HG03520 (cell line): ENCODE results near the gene PRPF6.

Experiments used
- ATAC-seq: cut with Tn5 transposase; IDR thresholded peaks from one replicate; pipeline ENCODE4 v1.9.1; 2021; ENCODE audit warnings: mild to moderate bottlenecking, moderate library complexity; ENCODE audit not compliant: unreplicated experiment

Gene PRPF6

DNA sequence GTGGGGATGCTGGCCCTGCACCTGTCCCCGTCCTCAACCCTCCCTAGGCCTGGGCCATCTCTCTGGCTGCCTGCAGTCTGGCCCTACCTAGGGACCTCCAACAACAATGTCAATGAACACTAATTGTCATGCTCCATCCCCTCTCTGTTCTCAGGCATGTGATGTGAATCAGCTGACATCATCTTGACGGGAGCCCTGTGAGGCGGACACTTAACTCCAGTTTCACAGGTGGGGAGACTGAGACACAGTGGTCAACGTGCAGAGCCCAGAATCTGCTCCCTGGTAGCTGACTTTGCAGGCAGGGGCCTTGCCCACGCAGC is 81.3 kb downstream of the PRPF6 start:
- no peak for ATAC-seq

DNA sequence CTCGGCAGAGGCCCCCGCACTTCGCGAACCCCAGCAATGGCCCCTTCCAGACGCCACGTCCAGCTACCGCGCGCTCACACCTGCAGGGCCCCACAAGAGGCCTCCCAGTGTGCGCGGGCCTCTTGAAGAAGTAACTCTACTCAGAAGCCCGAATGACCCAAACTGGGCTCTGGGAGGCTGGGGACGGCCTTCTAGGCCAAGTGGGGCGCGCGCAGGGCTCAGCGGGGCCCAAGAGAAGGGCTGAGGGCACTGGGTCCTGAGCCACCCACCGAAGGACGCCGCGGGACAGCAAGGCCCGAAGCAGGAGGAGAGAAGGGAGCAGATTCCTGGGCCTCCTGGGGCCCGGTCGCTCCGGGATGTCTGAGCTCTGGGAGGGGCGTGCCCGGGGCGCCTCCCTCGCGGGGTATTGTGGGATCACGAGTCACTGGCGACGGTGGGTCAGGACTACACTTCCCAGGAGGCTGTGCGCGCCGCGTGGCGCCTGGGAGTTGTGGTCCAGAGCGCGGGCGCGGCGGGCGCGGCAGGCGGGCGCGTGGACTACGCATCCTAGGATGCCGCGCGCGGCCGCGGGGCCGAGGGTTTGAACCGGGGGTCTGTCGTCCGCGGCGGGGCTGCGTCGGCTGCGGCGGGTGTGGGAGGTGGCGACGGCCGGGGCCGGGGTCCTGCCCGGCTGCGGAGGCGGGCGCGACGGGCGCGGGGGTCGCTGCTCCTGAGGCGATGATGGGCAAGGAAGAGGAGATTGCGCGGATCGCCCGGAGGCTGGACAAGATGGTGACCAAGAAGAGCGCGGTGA is 81.9 kb downstream of the PRPF6 start, which contains the start of gene TCEA2:
TCEA2 (plus strand) TSS at position 603 of the 793 bp plus-strand sequence; CDS start at position 718, 115 bp downstream.
- ATAC-seq: peak; percentile 82

DNA sequence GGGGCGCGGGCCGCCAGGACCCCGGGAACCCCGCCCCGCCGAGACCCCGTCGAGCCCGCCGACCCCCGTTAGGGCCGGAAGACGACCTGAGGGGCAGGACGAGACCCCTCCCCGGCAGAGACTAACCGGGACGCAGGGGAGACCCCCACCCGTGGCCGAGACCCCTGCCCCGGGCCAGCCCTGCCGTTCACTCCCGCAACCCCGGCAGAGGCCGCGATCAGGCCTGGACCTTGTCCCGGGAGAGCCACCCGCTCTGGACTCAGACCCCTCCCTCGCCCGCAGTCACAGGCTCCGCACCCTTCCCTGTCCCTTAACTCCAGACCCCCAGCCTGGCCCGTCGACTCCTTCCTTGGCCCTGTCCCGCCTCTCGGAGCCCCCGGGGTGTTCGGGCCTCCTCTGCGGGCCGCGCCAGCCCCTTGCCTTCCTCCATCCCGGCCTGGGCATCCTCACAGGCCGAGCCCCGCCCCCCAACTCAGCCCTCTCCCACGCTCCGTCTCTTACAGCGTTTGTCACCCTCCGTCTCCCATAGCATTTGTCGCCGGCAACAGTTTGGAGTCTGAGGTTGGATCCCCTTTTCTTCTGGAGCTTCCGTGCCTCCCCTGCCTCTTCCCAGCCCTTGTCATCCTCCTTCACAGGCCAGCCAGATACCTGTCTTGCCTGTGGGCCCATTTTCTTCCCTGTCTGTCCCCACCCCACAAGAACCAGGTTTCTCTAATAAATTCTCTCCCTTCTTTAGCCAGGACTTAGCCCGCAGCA is 82.6 kb downstream of the PRPF6 start:
- no peak for ATAC-seq

DNA sequence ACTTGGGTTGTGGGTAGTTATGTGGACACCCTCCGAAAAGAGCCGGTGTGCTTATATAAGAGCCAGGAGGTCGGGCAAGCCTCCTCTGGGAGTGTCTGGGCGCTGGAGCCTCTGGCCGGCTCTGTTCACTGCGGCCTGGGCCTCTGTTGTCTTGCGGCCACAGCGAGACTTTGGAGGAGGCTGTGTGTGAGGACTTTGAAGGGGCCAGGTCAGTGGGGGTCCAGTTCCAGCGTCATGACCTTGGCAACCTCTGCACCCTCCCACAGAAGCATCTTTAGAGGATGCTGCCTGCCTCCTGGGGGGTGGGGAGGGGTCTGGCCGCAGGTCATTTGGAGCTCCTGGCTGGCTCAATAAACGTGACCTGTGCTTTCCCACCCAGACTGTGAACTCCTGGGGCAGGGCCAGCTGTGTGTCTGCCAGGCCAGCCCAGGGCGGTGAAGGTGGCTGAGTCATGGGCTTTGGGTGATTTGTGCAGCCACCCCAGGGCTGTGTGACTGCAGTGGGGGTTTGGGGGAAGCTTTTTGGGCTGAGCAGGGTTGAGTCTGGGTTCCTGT is 83.3 kb downstream of the PRPF6 start:
- ATAC-seq: no peak

DNA sequence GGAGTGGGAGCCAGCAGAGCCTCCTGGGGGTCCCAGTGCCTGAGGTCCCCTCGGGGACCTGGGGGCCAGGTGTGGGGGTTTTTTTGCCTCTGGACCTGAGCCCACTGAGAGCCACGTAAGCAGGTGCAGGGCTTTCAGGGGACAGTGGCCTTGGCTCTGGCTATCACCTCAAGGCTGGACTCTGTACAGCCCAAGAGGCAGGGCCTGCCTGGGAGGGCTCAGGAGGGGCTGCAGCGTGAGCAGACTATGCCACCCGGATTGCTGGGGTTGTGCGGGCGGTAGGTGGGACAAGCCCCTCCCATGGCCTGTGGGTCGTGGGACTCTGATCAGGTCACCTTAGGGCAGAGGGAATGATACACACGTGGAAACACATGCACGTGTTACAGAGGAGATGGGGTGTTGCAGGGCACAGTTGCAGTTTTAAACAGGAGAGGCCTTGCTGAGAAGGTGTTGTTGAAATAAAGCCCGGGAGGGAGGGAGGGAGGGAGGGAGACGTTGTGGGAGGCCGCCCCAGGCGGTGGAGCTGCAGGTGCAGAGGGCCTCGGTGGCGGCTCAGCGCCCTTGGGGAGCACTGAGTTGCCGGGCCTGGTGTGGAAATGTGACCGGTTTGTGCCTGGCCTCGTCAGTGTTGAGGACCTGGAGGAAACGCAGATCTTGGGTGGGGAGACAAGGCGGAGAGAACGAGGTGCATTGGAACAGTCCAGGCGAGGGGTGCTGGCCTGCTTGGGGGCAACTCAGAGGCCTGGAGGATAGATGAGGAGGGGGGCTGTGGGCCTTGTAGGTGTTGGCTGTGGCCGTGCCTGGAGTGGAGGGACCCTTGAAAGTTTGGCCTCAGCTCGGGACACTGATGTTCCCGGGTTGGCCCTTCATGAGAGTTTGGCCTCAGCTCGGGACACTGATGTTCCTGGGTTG is 84.4 kb downstream of the PRPF6 start:
- no peak for ATAC-seq

DNA sequence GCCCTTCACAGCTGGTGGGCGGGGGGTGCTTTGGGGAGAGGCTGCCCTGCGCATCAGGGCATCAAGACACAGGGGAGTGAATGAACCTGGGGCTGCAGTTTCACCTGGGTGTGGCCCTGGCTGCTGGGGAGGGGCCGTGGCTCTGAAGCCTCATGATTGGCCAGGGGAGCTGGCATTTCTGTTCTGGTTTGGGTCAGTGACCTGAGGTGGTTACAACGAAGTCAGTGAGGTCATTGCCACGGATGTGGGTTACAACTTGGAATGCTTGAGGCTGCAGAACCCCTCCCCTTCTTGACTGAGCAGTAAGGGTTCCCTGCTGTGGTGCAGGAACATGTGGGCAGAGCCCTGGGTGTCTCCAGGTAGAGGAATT is 85.0 kb downstream of the PRPF6 start:
- no peak for ATAC-seq

DNA sequence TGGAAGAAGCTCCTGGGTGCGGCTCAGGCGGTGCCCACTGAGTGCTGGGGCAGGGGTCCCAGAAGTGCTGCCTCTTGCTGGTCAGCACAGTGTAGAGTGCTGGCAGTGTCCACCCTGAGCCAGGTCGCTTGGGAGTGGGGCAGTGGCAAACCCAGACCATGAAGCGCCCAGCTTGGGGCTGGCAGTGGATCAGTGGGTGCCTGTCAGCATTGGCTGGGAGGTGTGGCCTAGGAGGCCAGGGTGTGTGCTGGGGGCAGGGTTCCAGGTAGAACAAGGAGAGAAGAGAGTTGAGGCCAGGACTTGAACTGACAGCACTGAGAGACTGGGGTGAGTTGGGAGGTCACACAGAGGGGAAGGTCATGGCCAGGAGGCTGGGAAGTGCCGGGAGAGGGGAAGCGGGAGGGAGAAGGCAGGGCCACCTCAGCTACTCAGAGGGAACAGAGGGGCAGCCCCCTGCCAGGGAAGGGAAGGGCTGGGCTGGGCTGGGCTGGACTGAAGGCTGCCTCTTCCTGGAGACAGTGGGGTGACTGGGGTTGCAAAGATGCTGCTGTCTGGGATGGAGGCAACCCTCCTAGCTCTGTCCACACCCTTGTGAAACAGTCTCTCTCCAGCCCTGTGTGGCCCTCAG is 86.2 kb downstream of the PRPF6 start:
- no peak for ATAC-seq

DNA sequence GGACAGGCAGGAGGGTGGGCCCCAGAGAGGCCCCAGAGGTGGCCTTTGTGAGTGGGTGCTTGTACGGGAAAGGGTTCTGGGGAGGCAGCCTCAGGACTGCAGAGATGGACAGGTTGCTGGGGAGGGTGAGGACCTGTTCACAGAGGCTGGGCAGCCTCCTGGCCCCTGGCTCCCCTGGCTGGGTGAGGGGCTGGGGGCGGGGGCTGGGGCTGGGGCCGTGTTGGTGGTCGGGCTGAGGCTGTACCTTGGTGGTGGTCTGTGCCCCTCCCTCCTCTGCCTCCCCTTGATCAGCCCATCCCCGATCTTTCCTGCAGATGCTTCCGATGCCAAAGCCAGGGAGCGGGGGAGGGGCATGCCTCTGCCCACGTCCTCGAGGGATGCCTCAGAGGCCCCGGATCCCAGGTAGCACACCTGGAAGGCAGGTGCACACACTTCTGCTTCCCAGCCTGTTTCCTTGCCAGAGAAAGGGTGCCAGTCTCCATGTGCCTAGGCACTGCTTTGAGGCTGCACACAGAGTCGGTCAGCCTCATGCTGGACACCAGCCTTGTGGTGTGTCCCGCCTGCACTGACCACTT is 86.9 kb downstream of the PRPF6 start:
- ATAC-seq: no peak

DNA sequence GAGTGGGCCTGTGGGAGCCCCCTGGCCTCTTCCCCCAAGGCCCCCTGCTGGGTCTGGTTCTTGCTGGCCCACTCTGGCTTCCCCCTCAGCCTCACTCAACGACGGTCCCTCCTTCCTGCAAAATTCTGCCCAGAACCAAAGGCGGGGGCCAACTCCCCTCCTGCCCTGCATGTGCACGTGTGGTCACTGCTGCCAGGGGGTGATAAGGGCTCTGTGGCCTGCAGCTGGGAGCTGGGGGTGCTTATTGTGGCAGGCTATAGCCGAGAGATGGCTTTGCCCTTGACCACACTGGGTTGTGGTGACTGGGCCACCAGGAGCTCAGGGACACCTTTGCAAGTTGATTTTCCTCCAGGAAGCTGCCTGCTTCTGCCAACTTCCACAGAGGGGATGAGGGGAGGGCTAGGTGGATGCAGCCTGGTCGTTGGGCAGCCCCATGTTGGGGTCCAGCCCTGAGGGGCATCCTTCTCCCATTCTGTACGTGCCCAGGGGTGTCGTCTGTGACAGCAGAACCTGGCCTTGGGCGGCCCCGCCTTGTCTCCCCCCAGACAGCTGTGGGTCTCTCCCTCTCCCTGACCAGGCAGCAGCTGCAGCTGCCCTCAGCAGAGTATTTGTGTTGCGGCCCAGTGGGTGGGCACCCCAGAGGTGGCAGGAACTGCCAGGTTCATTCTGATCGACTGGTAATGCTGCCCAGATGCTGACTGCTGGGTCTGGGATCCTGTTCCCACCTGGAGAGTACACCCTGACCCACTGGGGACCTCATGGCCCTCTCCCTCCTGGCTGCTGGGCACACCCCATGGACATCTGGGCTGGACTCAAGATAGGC is 87.7 kb downstream of the PRPF6 start:
- no peak for ATAC-seq

DNA sequence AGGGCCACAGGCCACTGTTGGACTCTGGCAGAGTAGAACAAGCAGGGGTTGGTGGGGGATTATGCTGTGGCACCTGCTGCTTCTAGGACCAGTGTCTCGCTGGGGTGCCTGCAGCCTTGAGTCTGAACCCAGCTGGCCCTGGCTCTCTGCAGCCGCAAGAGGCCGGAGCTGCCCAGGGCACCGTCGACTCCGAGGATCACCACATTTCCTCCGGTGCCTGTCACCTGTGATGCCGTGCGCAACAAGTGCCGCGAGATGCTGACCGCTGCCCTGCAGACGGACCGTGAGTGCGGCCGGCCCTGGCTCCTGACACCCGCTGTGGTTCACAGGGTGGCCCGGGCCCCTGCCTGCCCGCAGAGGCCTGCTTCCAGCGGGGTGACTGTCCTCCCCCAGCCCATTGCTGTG is 88.3 kb downstream of the PRPF6 start:
- no peak for ATAC-seq

DNA sequence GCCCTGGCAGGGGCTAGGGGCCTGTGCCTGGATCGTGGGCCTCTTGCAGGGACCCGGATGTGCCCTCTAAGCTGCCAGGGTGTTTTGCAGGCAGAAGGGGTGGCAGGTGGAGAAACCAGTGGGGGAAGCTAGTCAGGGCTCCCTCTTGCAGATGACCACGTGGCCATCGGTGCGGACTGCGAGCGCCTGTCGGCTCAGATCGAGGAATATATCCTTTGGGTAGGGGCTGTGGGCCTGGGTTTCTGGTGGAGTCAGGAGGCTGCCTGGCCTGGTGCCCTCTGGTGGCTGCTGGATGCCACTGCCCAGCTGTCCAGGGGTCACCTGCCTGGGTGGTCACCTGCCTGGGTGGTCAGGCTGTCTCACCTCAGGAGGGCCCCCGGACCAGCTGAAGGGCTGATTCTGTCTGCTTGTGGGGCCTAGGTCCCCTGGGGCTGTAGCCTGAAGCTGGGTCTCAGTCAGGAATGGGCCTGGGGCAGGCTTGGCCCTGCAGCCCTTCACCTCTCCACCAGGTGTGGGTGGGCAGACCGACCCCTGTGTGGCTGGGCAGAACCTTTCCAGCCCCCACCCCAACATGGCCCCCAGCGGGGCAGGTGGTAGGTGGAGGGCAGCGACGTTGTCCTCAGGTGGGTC is 88.8 kb downstream of the PRPF6 start:
- ATAC-seq: no peak

DNA sequence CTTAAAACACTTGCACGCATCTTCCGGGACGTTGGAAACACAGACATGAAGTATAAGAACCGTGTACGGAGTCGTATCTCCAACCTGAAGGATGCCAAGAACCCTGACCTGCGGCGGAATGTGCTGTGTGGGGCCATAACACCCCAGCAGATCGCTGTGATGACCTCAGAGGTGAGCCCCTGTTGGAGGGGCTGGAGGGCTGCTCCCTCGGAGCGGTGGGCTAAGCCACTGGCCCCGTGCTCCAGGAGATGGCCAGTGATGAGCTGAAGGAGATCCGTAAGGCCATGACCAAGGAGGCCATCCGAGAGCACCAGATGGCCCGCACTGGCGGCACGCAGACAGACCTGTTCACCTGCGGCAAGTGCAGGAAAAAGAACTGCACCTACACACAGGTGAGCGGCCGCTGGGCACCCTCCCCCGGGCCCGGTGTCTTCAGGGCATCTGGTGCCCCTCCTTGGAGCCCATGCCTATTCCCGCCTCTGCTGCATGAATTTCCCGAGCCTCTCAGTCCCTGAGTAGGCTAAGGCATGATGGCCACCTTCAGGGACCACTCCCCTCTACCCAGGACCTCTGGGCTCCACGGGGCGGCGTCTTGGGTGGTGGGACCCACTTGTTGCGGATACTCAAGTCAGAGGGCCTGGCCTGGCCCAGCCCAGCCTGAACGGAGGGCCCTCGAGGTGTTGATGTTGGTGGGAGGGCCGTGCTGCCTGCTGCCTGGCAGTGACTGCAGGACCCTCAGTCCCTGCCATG is 89.5 kb downstream of the PRPF6 start:
- no peak for ATAC-seq

DNA sequence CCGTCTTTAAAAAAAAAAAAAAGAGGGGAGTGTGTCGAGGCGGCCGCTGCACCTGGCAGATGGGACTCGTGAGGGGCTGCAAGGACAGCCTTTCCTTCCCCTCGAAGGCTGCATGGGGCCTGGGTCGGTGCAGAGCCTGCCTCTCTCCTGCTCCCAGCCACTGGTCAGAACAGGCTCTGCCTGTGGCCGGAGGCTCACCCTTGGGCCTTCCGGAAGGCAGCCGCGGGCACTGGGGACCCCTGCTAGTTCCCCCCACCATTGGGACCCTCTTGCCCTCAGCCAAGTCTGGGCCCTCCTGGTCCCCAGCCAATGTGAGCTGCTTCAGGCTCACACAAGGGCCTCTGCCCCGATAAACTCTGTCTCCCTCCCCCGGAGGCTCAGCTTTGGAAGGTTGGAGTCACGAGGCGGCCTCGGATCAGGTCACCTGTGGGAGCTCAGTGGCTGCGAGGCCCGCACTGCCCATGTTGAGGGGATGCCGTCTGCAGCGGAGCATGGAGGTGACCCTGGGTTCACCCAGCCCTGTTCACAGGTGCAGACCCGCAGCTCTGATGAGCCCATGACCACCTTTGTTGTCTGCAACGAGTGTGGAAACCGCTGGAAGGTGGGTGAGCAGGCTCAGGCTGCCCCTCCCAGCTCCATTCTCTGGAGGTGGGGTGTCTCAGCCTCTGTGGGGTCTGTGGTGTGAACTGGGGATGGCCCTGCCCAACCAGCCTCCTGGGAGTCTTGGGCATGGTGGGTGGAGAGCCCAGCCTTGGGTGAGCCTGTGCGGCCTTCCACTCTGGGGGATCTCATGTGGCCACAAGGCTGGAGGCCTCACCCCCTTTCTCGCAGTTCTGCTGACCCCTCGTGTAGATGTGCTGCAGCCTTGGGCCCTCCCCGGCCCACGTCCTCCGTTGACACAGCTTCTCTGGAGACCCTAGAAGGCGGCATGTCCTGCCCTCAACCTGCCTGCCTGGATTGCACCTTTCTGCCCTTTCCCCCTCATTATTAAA is 90.7 kb downstream of the PRPF6 start:
- no peak for ATAC-seq

DNA sequence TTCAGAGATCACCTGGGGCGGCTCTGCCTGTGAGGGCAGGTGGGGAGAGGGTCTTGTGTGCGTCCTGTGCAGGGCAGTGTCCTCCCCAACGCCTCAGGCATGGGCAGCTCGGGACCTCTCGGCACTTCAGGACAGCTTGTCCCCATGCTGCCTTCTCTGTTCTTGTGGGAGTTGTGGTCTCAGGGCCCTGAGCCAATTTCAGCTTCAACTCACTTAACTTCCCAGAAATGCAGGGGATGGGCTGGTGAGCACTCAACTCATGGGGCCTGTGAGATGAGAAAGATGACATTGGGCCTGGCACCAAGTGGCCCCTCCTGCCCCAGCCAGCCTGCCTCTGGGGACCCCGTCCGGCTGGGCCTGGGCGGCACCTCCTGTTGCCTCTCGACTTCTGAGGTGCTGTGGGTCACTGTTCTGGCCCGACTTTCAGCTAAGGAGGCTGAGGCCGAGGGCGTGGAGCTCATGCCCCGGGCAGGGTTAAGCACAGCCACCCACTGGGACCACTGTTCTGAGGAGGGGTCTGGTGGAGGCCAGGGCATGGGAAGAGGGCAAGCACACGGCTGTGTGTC is 91.6 kb downstream of the PRPF6 start:
- ATAC-seq: no peak

DNA sequence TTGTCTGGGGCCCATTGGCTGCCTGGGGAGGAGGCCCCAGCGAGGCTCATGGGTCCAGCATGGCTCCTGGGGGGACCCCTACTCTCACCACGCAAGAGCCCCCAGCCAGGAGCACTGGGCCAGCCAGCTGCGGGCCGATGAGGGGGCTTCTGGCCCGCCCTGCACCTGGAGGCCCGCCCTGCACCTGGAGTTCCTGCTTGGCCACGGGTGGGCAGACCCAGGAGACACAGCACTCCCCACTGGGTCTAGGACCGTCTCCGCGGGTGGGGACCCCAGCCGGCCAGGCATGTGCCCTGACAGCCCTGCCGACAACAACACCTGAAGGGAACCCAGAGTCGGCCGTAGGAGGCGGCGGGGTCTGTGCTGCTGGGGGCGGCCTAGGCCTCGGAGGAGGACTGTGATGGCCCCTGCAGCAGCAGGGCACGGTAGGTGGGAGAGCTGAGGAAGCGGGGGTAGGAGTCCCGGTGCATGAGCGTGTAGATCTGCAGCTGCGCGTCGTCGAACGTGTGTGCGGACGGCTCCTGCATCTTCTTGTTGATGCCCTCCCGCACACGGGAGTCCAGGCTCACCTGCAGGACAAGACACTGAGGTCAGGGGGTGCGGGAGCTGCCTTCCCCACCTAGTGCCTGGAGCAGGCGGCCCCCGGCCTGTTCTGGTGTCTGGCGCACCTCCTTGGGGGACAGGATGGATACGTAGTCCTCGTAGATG is 92.7 kb downstream of the PRPF6 start:
- ATAC-seq: no peak

DNA sequence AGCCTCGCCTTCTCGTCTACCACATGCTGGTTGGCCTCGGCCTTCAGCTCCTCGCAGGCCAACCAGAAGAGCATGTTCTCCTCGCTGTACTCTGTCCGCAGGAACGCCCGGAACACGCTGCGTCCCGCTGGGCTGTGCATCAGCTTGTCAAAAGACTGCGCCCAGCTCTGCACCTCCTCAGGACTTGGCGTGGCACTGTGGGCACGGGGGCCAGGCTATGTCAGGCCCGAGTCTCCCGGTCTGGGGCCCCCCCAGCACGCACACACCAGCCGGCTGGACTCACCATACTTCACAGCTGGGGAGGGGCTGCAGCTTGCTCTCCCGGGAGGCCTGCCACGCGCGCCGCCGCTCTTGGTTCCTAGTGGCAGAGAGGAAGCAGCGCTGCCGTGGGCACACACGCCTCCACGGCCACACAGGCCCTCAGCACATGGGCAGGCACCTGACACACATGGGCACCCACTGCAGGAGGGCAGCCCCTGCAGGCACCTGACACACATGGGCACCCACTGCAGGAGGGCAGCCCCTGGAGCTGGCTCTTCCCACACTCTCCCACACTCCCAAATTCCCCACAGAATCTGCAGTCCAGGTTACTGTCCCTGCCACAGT is 93.4 kb downstream of the PRPF6 start:
- ATAC-seq: no peak
